ENCODE data around the gene BCDIN3D. TPM values are rescaled to one million over a fixed set of nuclear protein-coding genes. Genes with fewer than 3 reads are reported as not detected.
"Not testable (repeated sequence)": the region's sequence is repeated elsewhere in the genome, so short reads cannot be mapped to it uniquely, and the experiment has no call there.

The BCDIN3D gene
- total RNA-seq, 1 donor: 3.5 TPM

DNA sequence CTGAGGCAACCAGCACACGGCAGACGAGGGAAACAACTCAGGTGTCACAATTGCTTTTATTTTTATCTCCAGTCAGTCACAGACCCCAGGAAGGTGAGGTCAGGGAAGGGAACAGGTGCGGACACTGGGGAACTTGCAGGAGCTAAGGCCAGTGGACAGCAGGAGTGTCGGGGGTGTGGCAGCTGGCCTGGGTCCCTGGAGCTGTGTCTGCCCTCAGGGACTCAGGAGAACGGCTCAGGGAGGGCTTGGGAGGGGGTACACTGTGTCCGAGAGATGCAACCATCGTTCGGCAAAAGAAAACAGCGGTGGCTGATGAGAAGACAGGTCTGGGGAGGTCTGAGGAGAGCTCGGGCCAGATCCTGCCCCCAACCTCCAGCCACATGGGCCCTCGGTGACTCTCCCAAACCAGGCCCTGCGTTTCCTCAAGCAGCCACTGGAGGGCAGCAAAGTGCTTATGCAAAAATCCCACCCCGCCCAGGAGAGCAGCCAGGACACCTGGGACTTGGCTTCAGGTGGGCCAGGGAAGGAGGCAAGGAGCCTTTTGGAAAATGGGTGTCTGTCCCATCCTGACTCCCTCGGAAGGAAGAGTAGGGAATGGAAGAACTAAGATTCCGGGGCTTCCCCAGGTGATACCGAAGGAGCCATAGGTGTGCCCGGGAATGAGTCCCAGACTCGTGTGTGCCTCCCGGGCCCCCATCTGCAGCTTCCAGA lies 24.1 kb upstream of the BCDIN3D start:
- TF ChIP-seq, protein P1, sequence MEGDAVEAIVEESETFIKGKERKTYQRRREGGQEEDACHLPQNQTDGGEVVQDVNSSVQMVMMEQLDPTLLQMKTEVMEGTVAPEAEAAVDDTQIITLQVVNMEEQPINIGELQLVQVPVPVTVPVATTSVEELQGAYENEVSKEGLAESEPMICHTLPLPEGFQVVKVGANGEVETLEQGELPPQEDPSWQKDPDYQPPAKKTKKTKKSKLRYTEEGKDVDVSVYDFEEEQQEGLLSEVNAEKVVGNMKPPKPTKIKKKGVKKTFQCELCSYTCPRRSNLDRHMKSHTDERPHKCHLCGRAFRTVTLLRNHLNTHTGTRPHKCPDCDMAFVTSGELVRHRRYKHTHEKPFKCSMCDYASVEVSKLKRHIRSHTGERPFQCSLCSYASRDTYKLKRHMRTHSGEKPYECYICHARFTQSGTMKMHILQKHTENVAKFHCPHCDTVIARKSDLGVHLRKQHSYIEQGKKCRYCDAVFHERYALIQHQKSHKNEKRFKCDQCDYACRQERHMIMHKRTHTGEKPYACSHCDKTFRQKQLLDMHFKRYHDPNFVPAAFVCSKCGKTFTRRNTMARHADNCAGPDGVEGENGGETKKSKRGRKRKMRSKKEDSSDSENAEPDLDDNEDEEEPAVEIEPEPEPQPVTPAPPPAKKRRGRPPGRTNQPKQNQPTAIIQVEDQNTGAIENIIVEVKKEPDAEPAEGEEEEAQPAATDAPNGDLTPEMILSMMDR (IDR thresholded peaks at IDR 0.05; ENCODE audit: insufficient read depth, low read depth, low read length): peak; percentile 97
- no peak overlapping the region for H3K4me3 ChIP-seq (ENCODE audit: low read depth, low read length)
- peak; percentile 70 for DNase-seq (ENCODE audit: low read depth)

DNA sequence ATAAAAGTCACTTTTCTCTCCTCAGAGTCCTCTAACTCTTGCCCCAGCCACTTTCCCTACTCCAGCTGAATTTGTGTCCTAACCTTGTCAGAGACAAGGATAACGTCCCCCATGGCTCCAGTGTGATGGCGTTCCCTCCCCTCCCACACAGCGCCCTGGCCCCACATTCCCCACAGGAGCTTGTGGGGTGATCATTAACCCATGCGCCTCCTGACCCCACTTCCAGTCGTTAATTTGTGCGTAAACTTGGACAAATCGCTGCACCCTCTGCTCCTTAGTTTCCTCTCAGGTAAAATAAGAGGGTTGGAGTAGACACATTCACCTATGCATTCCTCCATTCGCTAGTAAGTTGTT lies 22.9 kb upstream of the BCDIN3D start:
- no peak for DNase-seq (ENCODE audit: low read depth)
- TF ChIP-seq, protein P1 (IDR thresholded peaks at IDR 0.05; ENCODE audit: insufficient read depth, low read depth, low read length): no peak
- H3K4me3 ChIP-seq (ENCODE audit: low read depth, low read length): no peak overlapping the region

DNA sequence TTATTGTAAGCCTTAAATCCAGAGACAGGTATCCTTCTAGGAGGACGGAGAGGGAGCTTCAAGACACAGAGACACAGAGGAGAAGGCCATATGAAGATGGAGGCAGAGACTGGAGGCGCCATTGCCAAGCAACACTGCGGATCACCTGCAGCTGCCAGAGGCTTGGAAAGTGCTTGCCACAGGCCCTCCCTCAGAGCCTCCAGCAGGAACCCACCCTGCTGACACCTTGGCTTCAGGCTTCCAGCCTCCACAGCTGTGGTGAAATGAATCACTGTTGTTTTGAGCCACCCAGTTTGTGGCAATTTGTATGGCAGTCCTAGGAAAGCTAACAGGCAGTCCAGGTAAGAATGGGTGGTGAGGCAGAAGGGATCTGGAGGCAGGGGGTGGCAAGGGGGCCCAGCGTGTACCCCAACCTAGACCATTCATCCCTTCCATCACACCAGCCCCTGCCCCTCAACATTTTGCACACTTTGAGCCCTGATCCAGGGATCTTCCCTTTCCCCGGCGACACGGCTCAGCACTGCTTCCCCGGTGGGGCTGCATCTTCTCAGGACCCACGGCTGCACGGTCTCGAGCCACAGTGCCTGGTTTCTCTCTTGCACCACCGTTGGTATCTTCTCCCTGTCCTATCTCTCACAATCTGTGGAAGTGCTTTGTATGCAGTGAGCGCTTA lies 22.3 kb upstream of the BCDIN3D start:
- no peak for DNase-seq (ENCODE audit: low read depth)
- no peak overlapping the region for H3K4me3 ChIP-seq (ENCODE audit: low read depth, low read length)
- TF ChIP-seq, protein P1 (IDR thresholded peaks at IDR 0.05; ENCODE audit: insufficient read depth, low read depth, low read length): no peak

DNA sequence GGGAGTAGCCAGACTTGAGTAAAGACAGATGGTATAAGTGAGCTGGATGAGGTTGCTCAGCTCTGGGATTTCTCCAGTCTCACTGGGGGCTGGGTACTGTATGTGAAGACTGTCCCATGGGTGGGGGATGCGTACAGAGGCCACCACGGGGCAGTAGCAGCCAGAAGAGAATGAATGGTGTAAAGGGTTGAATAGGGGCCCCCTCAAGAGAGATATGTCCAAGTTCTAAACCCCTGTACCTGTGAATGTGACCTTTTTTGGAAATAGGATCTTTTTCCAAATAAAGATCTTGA lies 21.8 kb upstream of the BCDIN3D start:
- H3K4me3 ChIP-seq (ENCODE audit: low read depth, low read length): no peak overlapping the region
- DNase-seq (ENCODE audit: low read depth): no peak
- TF ChIP-seq, protein P1 (IDR thresholded peaks at IDR 0.05; ENCODE audit: insufficient read depth, low read depth, low read length): no peak

DNA sequence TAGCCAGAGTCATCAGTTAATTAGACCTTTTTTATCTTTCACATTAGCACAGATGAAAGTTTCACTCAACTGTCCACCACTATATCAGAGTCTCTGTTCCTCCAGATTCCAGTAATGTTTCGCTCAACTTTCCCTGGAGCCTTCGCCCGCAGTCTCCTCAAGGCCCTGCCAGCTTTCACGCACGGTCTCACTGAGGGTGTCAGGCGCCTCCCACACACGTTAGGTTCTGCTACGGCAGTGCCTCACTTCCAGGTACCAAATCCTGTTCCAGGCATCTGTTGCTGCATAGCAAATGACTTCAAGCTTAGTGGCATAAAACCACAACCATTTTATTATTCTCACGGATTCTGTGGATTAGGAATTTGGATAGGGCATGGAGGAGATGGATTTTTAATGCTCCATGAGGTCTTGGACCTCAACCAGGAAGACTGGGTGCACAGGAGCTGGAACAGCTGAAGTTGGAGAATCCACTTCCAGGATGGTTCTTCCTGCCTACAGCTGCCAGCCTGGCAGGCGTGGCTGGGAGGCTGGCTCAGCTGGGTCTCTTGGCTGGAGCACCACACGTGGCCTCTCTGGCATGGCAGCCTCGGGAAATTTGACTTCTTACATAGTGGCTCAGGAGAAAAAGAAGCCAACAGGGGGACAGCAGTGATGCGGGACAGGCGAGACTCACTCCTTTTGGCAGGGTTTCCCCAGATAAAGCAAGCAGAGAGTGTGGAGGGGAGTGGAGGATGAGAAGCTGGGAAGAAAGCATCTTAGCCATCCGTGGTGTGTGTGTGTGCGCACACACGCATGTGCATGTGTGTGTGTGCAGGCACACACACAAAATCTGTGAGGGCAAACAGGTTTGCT lies 21.3 kb upstream of the BCDIN3D start:
- H3K4me3 ChIP-seq (ENCODE audit: low read depth, low read length): no peak overlapping the region
- no peak for DNase-seq (ENCODE audit: low read depth)
- TF ChIP-seq, protein P1 (IDR thresholded peaks at IDR 0.05; ENCODE audit: insufficient read depth, low read depth, low read length): no peak

DNA sequence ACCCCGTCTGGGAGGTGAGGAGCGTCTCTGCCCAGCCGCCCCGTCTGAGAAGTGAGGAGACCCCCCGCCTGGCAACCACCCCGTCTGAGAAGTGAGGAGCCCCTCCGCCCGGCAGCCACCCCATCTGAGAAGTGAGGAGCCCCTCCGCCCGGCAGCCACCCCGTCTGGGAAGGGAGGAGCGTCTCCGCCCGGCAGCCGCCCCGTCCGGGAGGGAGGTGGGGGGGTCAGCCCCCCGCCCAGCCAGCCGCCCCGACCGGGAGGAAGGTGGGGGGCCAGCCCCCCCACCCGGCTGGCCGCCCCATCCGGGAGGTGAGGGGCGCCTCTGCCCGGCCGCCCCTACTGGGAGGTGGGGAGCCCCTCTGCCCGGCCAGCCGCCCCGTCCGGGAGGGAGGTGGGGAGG lies 18.0 kb upstream of the BCDIN3D start:
- H3K4me3 ChIP-seq (ENCODE audit: low read depth, low read length); DNase-seq (ENCODE audit: low read depth): not testable (repeated sequence)

DNA sequence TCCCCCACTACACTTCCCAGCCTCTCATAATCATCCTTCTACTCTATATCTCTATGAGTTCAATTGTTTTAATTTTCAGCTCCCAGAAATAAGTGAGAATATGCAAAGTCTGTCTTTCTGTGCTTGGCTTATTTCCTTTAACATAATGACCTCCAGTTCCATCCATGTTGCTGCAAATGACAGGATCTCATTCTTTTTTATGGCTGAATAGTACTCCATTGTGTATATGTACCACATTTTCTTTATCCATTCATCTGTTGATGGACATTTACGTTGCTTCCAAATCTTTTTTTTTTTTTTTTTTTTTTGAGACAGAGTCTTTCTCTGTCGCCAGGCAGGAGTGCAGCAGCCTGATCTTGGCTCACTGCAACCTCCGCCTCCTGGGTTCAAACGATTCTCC lies 13.0 kb upstream of the BCDIN3D start:
- not testable (repeated sequence) for H3K4me3 ChIP-seq (ENCODE audit: low read depth, low read length)

More for the DNA sequence above, 13.0 kb upstream of the BCDIN3D start:
- not testable (repeated sequence) for DNase-seq (ENCODE audit: low read depth)
